Esophagus squamous epithelium (tissue), 4 donors: ENCODE results near the gene TBC1D2.

Source experiments
- POLR2A ChIP-seq, 4 donors: fragments of 450-650 bp; IDR thresholded peaks; one replicate each; pipeline ENCODE4 v1.6.1; 2017; ENCODE audit warnings: antibody characterized with exemption in 4 of 4, mild to moderate bottlenecking in 4 of 4, moderate library complexity in 3 of 4
- TF ChIP-seq, protein P1 (sequence below), 6 experiments: fragments of 450-650 bp in 4 of 6; fragments of 200-600 bp in 2 of 6; sonication (generic) in 2 of 6; IDR thresholded peaks; one replicate each; pipeline ENCODE4 v1.5.1; 2016 to 2019; ENCODE audit warnings: antibody characterized with exemption in 6 of 6, mild to moderate bottlenecking in 4 of 6, moderate library complexity in 4 of 6

DNA sequence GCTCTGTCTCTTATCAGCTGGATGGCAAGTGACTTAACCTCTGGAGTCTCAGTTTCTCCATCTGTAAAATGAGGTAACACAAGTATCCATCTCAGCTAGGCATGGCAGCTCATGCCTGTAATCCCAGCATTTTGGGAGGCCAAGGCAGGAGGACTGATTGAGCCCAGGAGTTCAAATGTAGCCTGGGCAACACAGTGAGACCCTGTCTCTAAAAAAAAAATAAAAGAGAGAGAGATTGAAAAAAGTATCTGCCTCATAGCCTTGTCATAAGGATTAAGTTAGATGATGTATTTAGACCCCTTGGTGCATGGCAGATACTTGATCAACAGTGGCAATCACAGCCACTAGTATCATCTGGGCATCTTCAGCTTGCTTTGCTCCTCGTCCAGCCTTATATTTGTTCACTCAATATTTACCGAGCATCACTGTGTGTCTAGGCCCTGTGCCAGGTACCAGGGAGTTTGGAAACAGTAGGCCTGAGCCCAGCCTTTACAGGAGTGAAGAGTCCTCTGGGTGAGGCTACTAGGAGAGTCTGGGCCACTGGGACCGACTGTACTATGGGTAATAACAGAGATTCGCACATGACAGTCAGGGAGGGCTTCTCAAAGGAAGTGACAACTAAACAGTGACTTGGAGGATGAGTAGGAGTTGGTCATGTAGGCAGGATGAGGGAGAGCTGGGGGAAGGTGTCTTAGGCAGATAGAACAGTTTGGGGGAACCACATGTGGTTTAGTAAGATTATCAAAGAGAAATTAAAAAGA is 97.2 kb downstream of the TBC1D2 start:
- TF ChIP-seq POLR2A (IDR thresholded peaks at IDR 0.05), result no peak
- TF ChIP-seq, protein P1, sequence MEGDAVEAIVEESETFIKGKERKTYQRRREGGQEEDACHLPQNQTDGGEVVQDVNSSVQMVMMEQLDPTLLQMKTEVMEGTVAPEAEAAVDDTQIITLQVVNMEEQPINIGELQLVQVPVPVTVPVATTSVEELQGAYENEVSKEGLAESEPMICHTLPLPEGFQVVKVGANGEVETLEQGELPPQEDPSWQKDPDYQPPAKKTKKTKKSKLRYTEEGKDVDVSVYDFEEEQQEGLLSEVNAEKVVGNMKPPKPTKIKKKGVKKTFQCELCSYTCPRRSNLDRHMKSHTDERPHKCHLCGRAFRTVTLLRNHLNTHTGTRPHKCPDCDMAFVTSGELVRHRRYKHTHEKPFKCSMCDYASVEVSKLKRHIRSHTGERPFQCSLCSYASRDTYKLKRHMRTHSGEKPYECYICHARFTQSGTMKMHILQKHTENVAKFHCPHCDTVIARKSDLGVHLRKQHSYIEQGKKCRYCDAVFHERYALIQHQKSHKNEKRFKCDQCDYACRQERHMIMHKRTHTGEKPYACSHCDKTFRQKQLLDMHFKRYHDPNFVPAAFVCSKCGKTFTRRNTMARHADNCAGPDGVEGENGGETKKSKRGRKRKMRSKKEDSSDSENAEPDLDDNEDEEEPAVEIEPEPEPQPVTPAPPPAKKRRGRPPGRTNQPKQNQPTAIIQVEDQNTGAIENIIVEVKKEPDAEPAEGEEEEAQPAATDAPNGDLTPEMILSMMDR (IDR thresholded peaks at IDR 0.05), result no peak
